ENCODE results near the gene CAB39.

CAB39 gene

GRCh38 chr2:230731512-230731911 lies 18.9 kb downstream of the CAB39 start:
- TF ChIP-seq JUND (IDR thresholded peaks at IDR 0.05; ENCODE audit: low read depth), result no peak
- DNase-seq (ENCODE audit: low read depth in 1 of 2, low spot score in 1 of 2), result no peak
- in situ Hi-C loops (cut with HindIII; ENCODE audit: low pct_unique_long_range_greater_than_20kb, low sequenced_read_pairs), result no loop called here

GRCh38 chr2:230732914-230733401 lies 20.3 kb downstream of the CAB39 start:
- TF ChIP-seq JUND (IDR thresholded peaks at IDR 0.05; ENCODE audit: low read depth), result no peak
- DNase-seq (ENCODE audit: low read depth in 1 of 2, low spot score in 1 of 2), result no peak
- in situ Hi-C loops (cut with HindIII; ENCODE audit: low pct_unique_long_range_greater_than_20kb, low sequenced_read_pairs), result no loop called here

- in situ Hi-C loops (cut with HindIII; ENCODE audit: low pct_unique_long_range_greater_than_20kb, low sequenced_read_pairs), result no loop called here
- no peak for TF ChIP-seq JUND (IDR thresholded peaks at IDR 0.05; ENCODE audit: low read depth)
- no peak for DNase-seq (ENCODE audit: low read depth in 1 of 2, low spot score in 1 of 2)
These were observed 21.9 kb downstream of the CAB39 start for GRCh38 chr2:230734247-230735175.

GRCh38 chr2:230735884-230736283 lies 23.2 kb downstream of the CAB39 start:
- no peak for TF ChIP-seq JUND (IDR thresholded peaks at IDR 0.05; ENCODE audit: low read depth)
- in situ Hi-C loops (cut with HindIII; ENCODE audit: low pct_unique_long_range_greater_than_20kb, low sequenced_read_pairs), result no loop called here
- DNase-seq (ENCODE audit: low read depth in 1 of 2, low spot score in 1 of 2), result no peak

GRCh38 chr2:230737300-230737699 lies 24.7 kb downstream of the CAB39 start:
- TF ChIP-seq JUND (IDR thresholded peaks at IDR 0.05; ENCODE audit: low read depth), result no peak
- in situ Hi-C loops (cut with HindIII; ENCODE audit: low pct_unique_long_range_greater_than_20kb, low sequenced_read_pairs), result no loop called here
- DNase-seq (ENCODE audit: low read depth in 1 of 2, low spot score in 1 of 2), result no peak

- TF ChIP-seq JUND (IDR thresholded peaks at IDR 0.05; ENCODE audit: low read depth), result peak; percentile 77; the same call in 1 of the 2 replicates
- DNase-seq (ENCODE audit: low read depth in 1 of 2, low spot score in 1 of 2), result peak in 1 of 2 experiments; percentile 63
- in situ Hi-C loops (cut with HindIII; ENCODE audit: low pct_unique_long_range_greater_than_20kb, low sequenced_read_pairs), result no loop called here
These were observed 25.2 kb downstream of the CAB39 start for GRCh38 chr2:230737791-230738226.

- in situ Hi-C loops (cut with HindIII; ENCODE audit: low pct_unique_long_range_greater_than_20kb, low sequenced_read_pairs), result no loop called here
- peak in 1 of 2 experiments; percentile 30 for DNase-seq (ENCODE audit: low read depth in 1 of 2, low spot score in 1 of 2)
- TF ChIP-seq JUND (IDR thresholded peaks at IDR 0.05; ENCODE audit: low read depth), result no peak
These were observed 25.8 kb downstream of the CAB39 start for GRCh38 chr2:230738391-230738811.

GRCh38 chr2:230738924-230739323 lies 26.3 kb downstream of the CAB39 start:
- TF ChIP-seq JUND (IDR thresholded peaks at IDR 0.05; ENCODE audit: low read depth), result peak; percentile 61
- in situ Hi-C loops (cut with HindIII; ENCODE audit: low pct_unique_long_range_greater_than_20kb, low sequenced_read_pairs), result no loop called here
- DNase-seq (ENCODE audit: low read depth in 1 of 2, low spot score in 1 of 2), result peak in 1 of 2 experiments; percentile 47

GRCh38 chr2:230739961-230740360 lies 27.3 kb downstream of the CAB39 start:
- in situ Hi-C loops (cut with HindIII; ENCODE audit: low pct_unique_long_range_greater_than_20kb, low sequenced_read_pairs), result no loop called here
- TF ChIP-seq JUND (IDR thresholded peaks at IDR 0.05; ENCODE audit: low read depth), result no peak
- no peak for DNase-seq (ENCODE audit: low read depth in 1 of 2, low spot score in 1 of 2)

GRCh38 chr2:230742781-230743180 lies 30.1 kb downstream of the CAB39 start:
- TF ChIP-seq JUND (IDR thresholded peaks at IDR 0.05; ENCODE audit: low read depth), result no peak
- DNase-seq (ENCODE audit: low read depth in 1 of 2, low spot score in 1 of 2), result no peak
- in situ Hi-C loops (cut with HindIII; ENCODE audit: low pct_unique_long_range_greater_than_20kb, low sequenced_read_pairs), result no loop called here

GRCh38 chr2:230746213-230746612 lies 33.6 kb downstream of the CAB39 start:
- TF ChIP-seq JUND (IDR thresholded peaks at IDR 0.05; ENCODE audit: low read depth), result no peak
- in situ Hi-C loops (cut with HindIII; ENCODE audit: low pct_unique_long_range_greater_than_20kb, low sequenced_read_pairs), result no loop called here
- no peak for DNase-seq (ENCODE audit: low read depth in 1 of 2, low spot score in 1 of 2)

- no peak for DNase-seq (ENCODE audit: low read depth in 1 of 2, low spot score in 1 of 2)
- TF ChIP-seq JUND (IDR thresholded peaks at IDR 0.05; ENCODE audit: low read depth), result no peak
- in situ Hi-C loops (cut with HindIII; ENCODE audit: low pct_unique_long_range_greater_than_20kb, low sequenced_read_pairs), result no loop called here
These were observed 35.4 kb downstream of the CAB39 start for GRCh38 chr2:230748087-230748486.

GRCh38 chr2:230749111-230749510 lies 36.5 kb downstream of the CAB39 start:
- in situ Hi-C loops (cut with HindIII; ENCODE audit: low pct_unique_long_range_greater_than_20kb, low sequenced_read_pairs), result no loop called here
- no peak for DNase-seq (ENCODE audit: low read depth in 1 of 2, low spot score in 1 of 2)
- TF ChIP-seq JUND (IDR thresholded peaks at IDR 0.05; ENCODE audit: low read depth), result no peak

All from T47D (cell line).